Measurements from ENCODE around the gene DBNDD1.

DNA sequence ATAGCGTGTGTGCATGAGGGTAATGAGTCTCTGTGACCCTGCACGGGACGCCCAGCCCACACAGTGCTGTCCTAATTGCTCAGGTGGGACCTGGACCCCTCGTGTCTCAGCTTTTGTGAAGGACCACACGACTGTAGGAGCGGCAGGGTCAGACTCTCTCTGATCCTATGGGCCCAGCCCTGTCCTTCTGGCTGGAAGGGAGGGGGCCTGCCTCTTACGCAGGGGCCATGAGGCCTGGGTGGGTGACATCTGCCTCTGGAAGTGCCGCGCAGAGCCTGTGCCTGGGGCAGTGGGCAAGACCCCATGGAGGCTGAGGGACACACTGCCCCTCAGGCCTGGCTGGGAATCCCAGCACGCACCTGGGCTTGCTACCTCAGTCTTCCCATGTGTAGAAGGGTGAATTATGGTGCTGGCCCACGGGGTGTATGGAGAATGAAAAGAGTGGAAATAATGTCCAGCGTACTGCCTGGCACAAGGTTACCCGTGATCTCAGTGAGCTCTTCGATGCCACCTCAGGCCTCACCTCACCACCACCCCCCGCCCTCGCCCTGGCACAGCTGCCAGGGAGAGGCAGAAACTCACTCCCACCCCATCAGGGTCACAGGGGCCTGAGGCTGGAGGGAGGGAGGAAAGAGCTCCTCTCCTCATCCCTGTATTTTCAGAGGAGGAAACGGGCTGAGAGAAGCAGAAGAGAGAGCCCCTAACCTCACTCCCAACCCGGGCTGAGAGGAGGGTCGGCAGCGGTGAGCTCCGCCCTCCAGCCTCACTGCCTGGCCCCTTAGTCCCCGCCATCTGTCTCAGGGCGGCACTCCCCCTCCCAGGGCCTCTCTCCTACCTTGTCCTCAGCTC is 27.1 kb upstream of the DBNDD1 start:
- TF ChIP-seq, protein P1, sequence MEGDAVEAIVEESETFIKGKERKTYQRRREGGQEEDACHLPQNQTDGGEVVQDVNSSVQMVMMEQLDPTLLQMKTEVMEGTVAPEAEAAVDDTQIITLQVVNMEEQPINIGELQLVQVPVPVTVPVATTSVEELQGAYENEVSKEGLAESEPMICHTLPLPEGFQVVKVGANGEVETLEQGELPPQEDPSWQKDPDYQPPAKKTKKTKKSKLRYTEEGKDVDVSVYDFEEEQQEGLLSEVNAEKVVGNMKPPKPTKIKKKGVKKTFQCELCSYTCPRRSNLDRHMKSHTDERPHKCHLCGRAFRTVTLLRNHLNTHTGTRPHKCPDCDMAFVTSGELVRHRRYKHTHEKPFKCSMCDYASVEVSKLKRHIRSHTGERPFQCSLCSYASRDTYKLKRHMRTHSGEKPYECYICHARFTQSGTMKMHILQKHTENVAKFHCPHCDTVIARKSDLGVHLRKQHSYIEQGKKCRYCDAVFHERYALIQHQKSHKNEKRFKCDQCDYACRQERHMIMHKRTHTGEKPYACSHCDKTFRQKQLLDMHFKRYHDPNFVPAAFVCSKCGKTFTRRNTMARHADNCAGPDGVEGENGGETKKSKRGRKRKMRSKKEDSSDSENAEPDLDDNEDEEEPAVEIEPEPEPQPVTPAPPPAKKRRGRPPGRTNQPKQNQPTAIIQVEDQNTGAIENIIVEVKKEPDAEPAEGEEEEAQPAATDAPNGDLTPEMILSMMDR (IDR thresholded peaks at IDR 0.05) = no peak
- no peak for TF ChIP-seq POLR2A (IDR thresholded peaks at IDR 0.05)
